Measurements from ENCODE around the gene SLC32A1. TPM values are rescaled to one million over a fixed set of nuclear protein-coding genes. Genes with fewer than 3 reads are reported as not detected.

The SLC32A1 gene
- total RNA-seq, 1 experiment from 2014 or later = 0.24 TPM

DNA sequence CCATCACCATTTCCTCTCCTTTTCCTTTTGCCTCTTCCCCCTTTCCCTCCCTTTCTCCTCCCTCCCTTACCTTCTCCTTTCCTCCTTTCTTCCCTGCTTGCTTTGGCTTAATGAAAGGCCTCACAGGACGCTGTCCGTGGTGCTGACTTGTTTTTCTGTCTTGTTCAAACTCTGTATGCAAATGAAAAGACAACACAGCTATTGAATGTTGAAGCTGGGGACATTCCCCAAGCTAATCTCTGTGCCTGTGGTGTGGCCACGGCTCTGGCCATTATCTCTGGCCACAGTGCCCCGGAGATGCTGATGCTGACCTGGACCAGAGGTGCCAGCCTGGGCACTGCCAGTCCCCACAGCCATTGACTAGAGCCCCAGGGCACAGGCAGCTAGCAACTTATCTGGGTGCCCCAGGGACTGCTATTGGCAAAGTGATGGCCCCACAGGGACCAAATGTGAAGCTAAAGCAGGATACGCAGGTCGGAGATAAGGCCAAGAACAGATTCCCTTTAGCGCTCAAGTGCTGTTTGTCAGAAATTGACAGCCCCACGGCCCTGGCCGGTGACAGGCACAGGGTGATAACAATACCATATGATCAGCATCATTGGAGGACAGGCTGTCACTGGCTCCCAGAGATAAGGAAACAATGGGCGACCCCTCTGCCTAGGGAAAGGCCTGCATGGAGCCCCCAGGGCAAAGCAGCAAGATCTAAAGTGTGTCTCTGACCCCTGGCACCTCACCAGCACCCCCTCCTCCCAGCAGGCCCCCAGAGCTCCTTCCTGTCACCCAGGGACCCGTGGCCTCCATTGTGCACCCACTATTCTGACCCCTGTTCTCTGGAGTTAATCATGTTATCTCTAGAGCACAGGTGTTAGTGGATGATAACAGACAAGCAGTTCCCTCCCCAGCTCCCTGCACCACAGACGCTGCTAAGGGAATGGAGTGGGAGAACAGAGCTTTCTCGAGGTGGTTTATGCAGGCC lies 31.6 kb upstream of the SLC32A1 start:
- H3K27me3 Mint-ChIP-seq (ENCODE audit: low read depth) = peaks cover 57% of the 10 kb centered on the region
- Histone ChIP-seq H3K4me1 (ENCODE audit: insufficient read depth, low read length) (no peaks in the 10 kb centered on the region), H3K9ac (ENCODE audit: extremely low read depth, insufficient read length, low read length) (no peak overlapping the region), H3K56ac (ENCODE audit: insufficient read length, low read depth, low read length) (no peak overlapping the region), H3K79me2 (ENCODE audit: insufficient read depth, low read length) (no peaks in the 10 kb centered on the region), H3K79me1 (ENCODE audit: insufficient read depth, low read depth, low read length, poor library complexity, severe bottlenecking) (no peaks in the 10 kb centered on the region), H3K27me3 (ENCODE audit: insufficient read depth, low read length) (no peaks in the 10 kb centered on the region; the same call in 1 of the 2 replicates), H3K4me2 (ENCODE audit: insufficient read depth, insufficient read length, low read length) (no peak overlapping the region), H2BK5ac (ENCODE audit: insufficient read length, low read length) (no peak overlapping the region), H3K27ac (ENCODE audit: insufficient read length, low read depth, low read length) (no peak overlapping the region), H2AFZ (ENCODE audit: low read length) (no peak overlapping the region), H4K20me1 (ENCODE audit: control insufficient read depth, insufficient read depth, insufficient read length) (no peaks in the 10 kb centered on the region), H4K8ac (replicated peaks; ENCODE audit: insufficient read length, low read depth, low read length) (no peak overlapping the region), H3K18ac (ENCODE audit: insufficient read length, low read depth, low read length) (no peak overlapping the region), H4K5ac (ENCODE audit: insufficient read length, low read depth, low read length) (no peak overlapping the region), H3K14ac (ENCODE audit: insufficient read depth, low read length) (no peak overlapping the region), H3T11ph (ENCODE audit: low read length) (no peak overlapping the region), H4K91ac (ENCODE audit: insufficient read length, low read depth, low read length) (no peak overlapping the region), H2AK5ac (ENCODE audit: insufficient read length, low read length) (no peak overlapping the region), H3K4ac (ENCODE audit: low read depth, low read length) (no peak overlapping the region), H2BK12ac (ENCODE audit: insufficient read length, low read depth, low read length) (no peak overlapping the region), H2BK20ac (ENCODE audit: low read depth, low read length, poor library complexity, severe bottlenecking) (no peak overlapping the region), H2BK120ac (ENCODE audit: low read depth, low read length, poor library complexity, severe bottlenecking) (no peak overlapping the region), H3K23me2 (ENCODE audit: insufficient read length, low read depth, low read length, poor library complexity, severe bottlenecking) (no peaks in the 10 kb centered on the region), H3K23ac (ENCODE audit: insufficient read length, low read depth, low read length) (no peak overlapping the region), H2BK15ac (ENCODE audit: low read depth, low read length) (no peak overlapping the region), H3K9me3 (ENCODE audit: control insufficient read depth, low read depth, low read length) (no peaks in the 10 kb centered on the region)
- no CpG with 5 or more reads among the region's 13 CpGs for WGBS (ENCODE audit: extremely low coverage, insufficient read length, low lambda C conversion rate)
- no peaks in the 10 kb centered on the region for H3K36me3 Mint-ChIP-seq (ENCODE audit: insufficient read depth in 1 of 3, low read depth in 3 of 3)
- peak; percentile 79 for DNase-seq
- TF ChIP-seq, protein P1, sequence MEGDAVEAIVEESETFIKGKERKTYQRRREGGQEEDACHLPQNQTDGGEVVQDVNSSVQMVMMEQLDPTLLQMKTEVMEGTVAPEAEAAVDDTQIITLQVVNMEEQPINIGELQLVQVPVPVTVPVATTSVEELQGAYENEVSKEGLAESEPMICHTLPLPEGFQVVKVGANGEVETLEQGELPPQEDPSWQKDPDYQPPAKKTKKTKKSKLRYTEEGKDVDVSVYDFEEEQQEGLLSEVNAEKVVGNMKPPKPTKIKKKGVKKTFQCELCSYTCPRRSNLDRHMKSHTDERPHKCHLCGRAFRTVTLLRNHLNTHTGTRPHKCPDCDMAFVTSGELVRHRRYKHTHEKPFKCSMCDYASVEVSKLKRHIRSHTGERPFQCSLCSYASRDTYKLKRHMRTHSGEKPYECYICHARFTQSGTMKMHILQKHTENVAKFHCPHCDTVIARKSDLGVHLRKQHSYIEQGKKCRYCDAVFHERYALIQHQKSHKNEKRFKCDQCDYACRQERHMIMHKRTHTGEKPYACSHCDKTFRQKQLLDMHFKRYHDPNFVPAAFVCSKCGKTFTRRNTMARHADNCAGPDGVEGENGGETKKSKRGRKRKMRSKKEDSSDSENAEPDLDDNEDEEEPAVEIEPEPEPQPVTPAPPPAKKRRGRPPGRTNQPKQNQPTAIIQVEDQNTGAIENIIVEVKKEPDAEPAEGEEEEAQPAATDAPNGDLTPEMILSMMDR (conservative IDR thresholded peaks at IDR 0.05) = no peak
- no peaks in the 10 kb centered on the region for H3K9me3 Mint-ChIP-seq
- H3K4me3 Mint-ChIP-seq = no peak overlapping the region
- H3K4me1 Mint-ChIP-seq = peaks cover 2 to 4% of the 10 kb centered on the region in 2 experiments; a peak in 1 of 4 replicates
- H3K27ac Mint-ChIP-seq = no peak overlapping the region

Data from H9 (cell line).